ENCODE results near the gene C19orf85. TPM values are rescaled to one million over a fixed set of nuclear protein-coding genes. Genes with fewer than 3 reads are reported as not detected.

C19orf85 gene
- total RNA-seq, 1 experiment from 2014 or later = not detected

GRCh38 chr19:55503502-55504251 is 39.1 kb upstream of the C19orf85 start:
- in situ Hi-C loops (cut with HindIII; ENCODE audit: low pct_unique_long_range_greater_than_20kb, low sequenced_read_pairs) = no loop called here
- TF ChIP-seq TCF7L2 (IDR thresholded peaks at IDR 0.05; ENCODE audit: low read depth, low read length) (no peak), SIN3A (IDR thresholded peaks at IDR 0.05; ENCODE audit: borderline replicate concordance, insufficient read depth, low read depth, low read length) (no peak), REST (IDR thresholded peaks at IDR 0.05; ENCODE audit: insufficient read depth in 1 of 2, low read depth in 2 of 2, low read length in 1 of 2) (no peak), CTCF (IDR thresholded peaks at IDR 0.05) (peak; percentile 99)
- no TSS peak for BruUV-seq (replicated peaks)
- DNase-seq (ENCODE audit: low read depth, low spot score) (peak; percentile 83), ATAC-seq (peak; percentile 97)
- ChIA-PET CTCF (interaction anchor here (0.6 to 1.7 kb wide), 13 partner anchors 8 to 363 kb away, joined by 3 to 31 read pairs (median 5); partner anchors contain the start of genes ZNF628 and ZNF784), POLR2A (interaction anchor here (0.6 kb wide), 1 partner anchor 10 kb away, joined by 5 read pairs; no protein-coding TSS in a partner anchor)
- H3K27me3 ChIP-seq (ENCODE audit: control insufficient read depth, insufficient read depth, low read length) = no peaks in the 10 kb centered on the region
- no peaks in the 10 kb centered on the region for H3K9me3 ChIP-seq (ENCODE audit: control insufficient read depth, insufficient read depth, low read depth, low read length)
- H3K4me1 ChIP-seq (ENCODE audit: control insufficient read depth, insufficient read depth, low read length) = no peaks in the 10 kb centered on the region
- H3K27ac ChIP-seq (ENCODE audit: low read length) = peak overlapping the region; percentile 50
- no peaks in the 10 kb centered on the region for H3K36me3 ChIP-seq (ENCODE audit: control insufficient read depth, insufficient read depth, low read length)
- H3K4me3 ChIP-seq (ENCODE audit: low read depth in 2 of 2, low read length in 2 of 2) = peak overlapping the region; percentile 39 to 59
- intact Hi-C loops (cut with micrococcal nuclease; ENCODE audit: unreplicated experiment) = no loop called here

- ChIA-PET CTCF (interaction anchor here (1.7 kb wide), 1 partner anchor 36 kb away, joined by 31 read pairs; no protein-coding TSS in a partner anchor), POLR2A (no interaction called here)
- TF ChIP-seq REST (IDR thresholded peaks at IDR 0.05; ENCODE audit: insufficient read depth in 1 of 2, low read depth in 2 of 2, low read length in 1 of 2) (no peak), CTCF (IDR thresholded peaks at IDR 0.05) (no peak), SIN3A (IDR thresholded peaks at IDR 0.05; ENCODE audit: borderline replicate concordance, insufficient read depth, low read depth, low read length) (no peak), TCF7L2 (IDR thresholded peaks at IDR 0.05; ENCODE audit: low read depth, low read length) (no peak), POLR2AphosphoS5 (IDR thresholded peaks at IDR 0.05; ENCODE audit: low read depth, low read length) (no peak)
- DNase-seq (ENCODE audit: low read depth, low spot score) (no peak), ATAC-seq (no peak)
- intact Hi-C loops (cut with micrococcal nuclease; ENCODE audit: unreplicated experiment) = no loop called here
- H3K36me3 ChIP-seq (ENCODE audit: control insufficient read depth, insufficient read depth, low read length) = no peaks in the 10 kb centered on the region
- no peaks in the 10 kb centered on the region for H3K4me1 ChIP-seq (ENCODE audit: control insufficient read depth, insufficient read depth, low read length)
- no peak overlapping the region for H3K27ac ChIP-seq (ENCODE audit: low read length)
- no TSS peak for BruUV-seq (replicated peaks)
- H3K27me3 ChIP-seq (ENCODE audit: control insufficient read depth, insufficient read depth, low read length) = no peaks in the 10 kb centered on the region
- H3K4me3 ChIP-seq (ENCODE audit: low read depth in 2 of 2, low read length in 2 of 2) = no peak overlapping the region
- in situ Hi-C loops (cut with HindIII; ENCODE audit: low pct_unique_long_range_greater_than_20kb, low sequenced_read_pairs) = no loop called here
- H3K9me3 ChIP-seq (ENCODE audit: control insufficient read depth, insufficient read depth, low read depth, low read length) = no peaks in the 10 kb centered on the region
Measured at GRCh38 chr19:55503157-55503501, 38.6 kb upstream of the C19orf85 start.
